Body of pancreas (tissue), 4 donors: ENCODE results near the gene MSI2.

Experiments
- POLR2A ChIP-seq, 3 donors: fragments of 450-650 bp; IDR thresholded peaks; one replicate each; pipeline ENCODE4 v1.6.1; 2016; ENCODE audit warnings: antibody characterized with exemption in 3 of 3, mild to moderate bottlenecking in 2 of 3
- TF ChIP-seq, protein P1 (sequence below), 7 experiments: fragments of 450-650 bp in 4 of 7; fragments of 200-600 bp in 3 of 7; sonication (generic) in 3 of 7; IDR thresholded peaks; one replicate each; pipeline ENCODE4 v1.5.1; 2016 to 2019; ENCODE audit warnings: antibody characterized with exemption in 7 of 7

DNA sequence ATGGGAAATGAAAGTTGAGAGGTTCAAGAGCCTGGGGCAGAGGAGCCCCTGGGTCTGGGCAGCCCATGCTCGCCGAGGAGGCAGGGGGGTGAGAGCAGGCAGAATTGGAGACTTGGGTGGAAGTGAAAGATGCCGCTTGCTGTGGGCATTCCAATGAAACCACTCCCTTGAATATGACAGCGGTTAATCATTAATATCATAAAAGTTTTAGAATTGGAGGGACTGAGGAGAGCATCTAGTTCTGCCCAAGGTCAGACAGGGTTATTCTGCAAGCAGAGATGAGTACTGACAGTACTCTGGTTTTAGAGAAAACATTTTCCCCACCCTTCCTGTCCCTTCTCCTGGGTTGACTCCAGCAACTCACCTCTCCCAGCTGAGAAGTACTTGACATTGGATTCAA lies 180.2 kb downstream of the MSI2 start:
- TF ChIP-seq, protein P1, sequence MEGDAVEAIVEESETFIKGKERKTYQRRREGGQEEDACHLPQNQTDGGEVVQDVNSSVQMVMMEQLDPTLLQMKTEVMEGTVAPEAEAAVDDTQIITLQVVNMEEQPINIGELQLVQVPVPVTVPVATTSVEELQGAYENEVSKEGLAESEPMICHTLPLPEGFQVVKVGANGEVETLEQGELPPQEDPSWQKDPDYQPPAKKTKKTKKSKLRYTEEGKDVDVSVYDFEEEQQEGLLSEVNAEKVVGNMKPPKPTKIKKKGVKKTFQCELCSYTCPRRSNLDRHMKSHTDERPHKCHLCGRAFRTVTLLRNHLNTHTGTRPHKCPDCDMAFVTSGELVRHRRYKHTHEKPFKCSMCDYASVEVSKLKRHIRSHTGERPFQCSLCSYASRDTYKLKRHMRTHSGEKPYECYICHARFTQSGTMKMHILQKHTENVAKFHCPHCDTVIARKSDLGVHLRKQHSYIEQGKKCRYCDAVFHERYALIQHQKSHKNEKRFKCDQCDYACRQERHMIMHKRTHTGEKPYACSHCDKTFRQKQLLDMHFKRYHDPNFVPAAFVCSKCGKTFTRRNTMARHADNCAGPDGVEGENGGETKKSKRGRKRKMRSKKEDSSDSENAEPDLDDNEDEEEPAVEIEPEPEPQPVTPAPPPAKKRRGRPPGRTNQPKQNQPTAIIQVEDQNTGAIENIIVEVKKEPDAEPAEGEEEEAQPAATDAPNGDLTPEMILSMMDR (IDR thresholded peaks at IDR 0.05), result no peak
- no peak for TF ChIP-seq POLR2A (IDR thresholded peaks at IDR 0.05)
